Esophagus muscularis mucosa (tissue), 4 donors: ENCODE measurements around the gene EFCAB11. TPM values are rescaled to one million over a fixed set of nuclear protein-coding genes. Genes with fewer than 3 reads are reported as not detected.

Experiments used
- DNase-seq: peaks from one replicate; pipeline ENCODE4 v3.0.0-alpha.2; 2017; ENCODE audit errors: extremely low spot score
- H3K27ac ChIP-seq, 4 donors: fragments of 200-600 bp; sonication (generic); replicated peaks in 1 of 4; 1 replicate in 3 of 4; 2 replicates in 1 of 4; pipeline ENCODE4 v1.5.1; 2016 to 2019; ENCODE audit warnings: mild to moderate bottlenecking in 1 of 4
- H3K27me3 ChIP-seq, 4 donors: fragments of 200-600 bp; sonication (generic); one replicate each; pipeline versions ENCODE4 v1.5.1 to v1.6.0; 2016 to 2019
- H3K36me3 ChIP-seq, 4 donors: fragments of 200-600 bp; sonication (generic); one replicate each; pipeline ENCODE4 v1.5.1; 2016 to 2019
- H3K4me1 ChIP-seq, 4 donors: fragments of 200-600 bp; sonication (generic); one replicate each; pipeline ENCODE4 v1.5.1; 2016 to 2019
- H3K4me3 ChIP-seq, 4 donors: fragments of 200-600 bp; sonication (generic); 1 replicate in 2 of 4; 2 replicates in 2 of 4; pipeline ENCODE4 v1.5.1; 2016 to 2019; ENCODE audit warnings: mild to moderate bottlenecking in 4 of 4, moderate library complexity in 1 of 4
- H3K9me3 ChIP-seq, 4 donors: fragments of 200-600 bp; sonication (generic); 1 replicate in 3 of 4; 2 replicates in 1 of 4; pipeline ENCODE4 v1.5.1; 2016 to 2019
- CTCF ChIP-seq, 3 experiments: fragments of 200-600 bp in 2 of 3; fragments of 450-650 bp in 1 of 3; sonication (generic) in 2 of 3; IDR thresholded peaks; one replicate each; pipeline ENCODE4 v1.5.1; 2017 to 2019; ENCODE audit warnings: antibody characterized with exemption in 3 of 3, mild to moderate bottlenecking in 2 of 3, moderate library complexity in 1 of 3
- EP300 ChIP-seq: sonication (generic); formaldehyde crosslinking; IDR thresholded peaks from one replicate; pipeline ENCODE4 v1.6.1; 2017; ENCODE audit warnings: antibody characterized with exemption
- POLR2A ChIP-seq: fragments of 450-650 bp; IDR thresholded peaks from one replicate; pipeline ENCODE4 v1.6.1; 2017; ENCODE audit warnings: antibody characterized with exemption, moderate library complexity, mild to moderate bottlenecking, low read depth
- POLR2AphosphoS5 ChIP-seq, 2 donors: sonication (generic); formaldehyde crosslinking; IDR thresholded peaks; one replicate each; pipeline ENCODE4 v1.6.1; 2017; ENCODE audit warnings: antibody characterized with exemption in 2 of 2
- WGBS: methylation state at CpG from one replicate; pipeline ENCODE4 v1.1.5; 2018; 5-methylcytosine and 5-hydroxymethylcytosine counted together
- intact Hi-C: fragments of 100-400 bp; cut with DNase I; formaldehyde crosslinking; loops from one replicate; pipeline ENCODE4 v1.15.1; 2023
- total RNA-seq, 4 donors: library from RNA; depleted of rRNA; stranded (reverse); fragments of >200 nt; gene quantifications; one replicate each; pipeline versions ENCODE4 v1.1.0 to v1.2.1, GENCODE V29; 2016

EFCAB11 gene
- total RNA-seq, 4 donors from 2014 or later, result 3.1 to 15.0 (median 6.1) TPM

- Histone ChIP-seq H3K9me3 (no peaks in the 10 kb centered on the region), H3K4me1 (peaks cover 0 to 9% (median 9%) of the 10 kb centered on the region in 4 donors), H3K27me3 (no peaks in the 10 kb centered on the region), H3K4me3 (no peak overlapping the region), H3K36me3 (peaks cover 0 to 16% (median 0%) of the 10 kb centered on the region in 4 donors), H3K27ac (no peak overlapping the region)
- DNase-seq, result no peak
- intact Hi-C loops, result no loop called here
- TF ChIP-seq EP300 (no peak), POLR2A (no peak), POLR2AphosphoS5 (IDR thresholded peaks at IDR 0.05) (no peak), CTCF (IDR thresholded peaks at IDR 0.05) (no peak)
- 50% methylated on average over 1 of the region's 1 CpG for WGBS
Measured at GRCh38 chr14:89926694-89927093, 27.8 kb downstream of the EFCAB11 start.

GRCh38 chr14:89924268-89924667, 30.3 kb downstream of the EFCAB11 start:
- 70% methylated on average over 4 of the region's 4 CpGs for WGBS
- intact Hi-C loops, result no loop called here

GRCh38 chr14:89922031-89922907, 32.3 kb downstream of the EFCAB11 start:
- TF ChIP-seq POLR2A, result no peak
- TF ChIP-seq CTCF (IDR thresholded peaks at IDR 0.05), result no peak
- TF ChIP-seq EP300, result no peak
- no peak for TF ChIP-seq POLR2AphosphoS5 (IDR thresholded peaks at IDR 0.05)
- no peaks in the 10 kb centered on the region for H3K9me3 ChIP-seq
- no peaks in the 10 kb centered on the region for H3K36me3 ChIP-seq
- 95% methylated on average over 6 of the region's 6 CpGs for WGBS
- H3K27ac ChIP-seq, result no peak overlapping the region
- no peak for DNase-seq
- no peaks in the 10 kb centered on the region for H3K27me3 ChIP-seq
- peaks cover 0 to 9% (median 9%) of the 10 kb centered on the region in 4 donors for H3K4me1 ChIP-seq
- intact Hi-C loops, result no loop called here
- no peak overlapping the region for H3K4me3 ChIP-seq

More at GRCh38 chr14:89924268-89924667, 30.3 kb downstream of the EFCAB11 start:
- Histone ChIP-seq H3K36me3 (no peaks in the 10 kb centered on the region), H3K4me3 (no peak overlapping the region), H3K27ac (peak overlapping the region in 1 of 4 donors; percentile 16), H3K27me3 (no peaks in the 10 kb centered on the region), H3K9me3 (no peaks in the 10 kb centered on the region), H3K4me1 (peaks cover 0 to 9% (median 9%) of the 10 kb centered on the region in 4 donors)
- no peak for DNase-seq
- no peak for TF ChIP-seq CTCF (IDR thresholded peaks at IDR 0.05)
- no peak for TF ChIP-seq EP300
- no peak for TF ChIP-seq POLR2AphosphoS5 (IDR thresholded peaks at IDR 0.05)
- no peak for TF ChIP-seq POLR2A

GRCh38 chr14:89921346-89921745, 33.2 kb downstream of the EFCAB11 start:
- Histone ChIP-seq H3K4me1 (peaks cover 0 to 9% (median 9%) of the 10 kb centered on the region in 4 donors), H3K4me3 (no peak overlapping the region), H3K27me3 (no peaks in the 10 kb centered on the region), H3K27ac (no peak overlapping the region), H3K9me3 (no peaks in the 10 kb centered on the region), H3K36me3 (no peaks in the 10 kb centered on the region)
- DNase-seq, result no peak
- WGBS, result 92% methylated on average over 3 of the region's 3 CpGs
- intact Hi-C loops, result no loop called here
- TF ChIP-seq POLR2AphosphoS5 (IDR thresholded peaks at IDR 0.05) (no peak), CTCF (IDR thresholded peaks at IDR 0.05) (no peak), POLR2A (no peak), EP300 (no peak)
